CD14-positive monocyte (primary cell): ENCODE results near the gene MRPL9. TPM values are rescaled to one million over a fixed set of nuclear protein-coding genes. Genes with fewer than 3 reads are reported as not detected.

Experiments used
- DNase-seq, 3 donors: peaks; one replicate each; pipeline ENCODE4 v3.0.0-alpha.2; 2011 to 2022
- H2AFZ ChIP-seq: 2 replicates; pipeline ENCODE4 v1.6.0; 2012; ENCODE audit warnings: mild to moderate bottlenecking, low read depth, low read length, inconsistent platforms; ENCODE audit not compliant: insufficient read depth, poor library complexity, severe bottlenecking
- H3K27ac ChIP-seq, 2 donors: 1 replicate in 1 of 2; 2 replicates in 1 of 2; pipeline ENCODE4 v1.5.1; 2012 to 2013; ENCODE audit warnings: low read length in 2 of 2, control low read depth in 1 of 2, inconsistent platforms in 1 of 2, low read depth in 1 of 2, mild to moderate bottlenecking in 1 of 2
- H3K27me3 ChIP-seq, 2 donors: one replicate each; pipeline versions ENCODE4 v1.6.0 to v1.6.1; 2011 to 2013; ENCODE audit warnings: low read length in 2 of 2; ENCODE audit not compliant: control insufficient read depth in 2 of 2, insufficient read depth in 2 of 2
- H3K36me3 ChIP-seq, 2 donors: replicated peaks in 1 of 2; 1 replicate in 1 of 2; 2 replicates in 1 of 2; pipeline versions ENCODE4 v1.5.1 to v1.6.1; 2012 to 2013; ENCODE audit warnings: low read length in 2 of 2, control low read depth in 1 of 2, inconsistent platforms in 1 of 2, mild to moderate bottlenecking in 1 of 2; ENCODE audit not compliant: insufficient read depth in 2 of 2, control insufficient read depth in 1 of 2
- H3K4me1 ChIP-seq, 2 donors: 1 replicate in 1 of 2; 2 replicates in 1 of 2; pipeline versions ENCODE4 v1.5.1 to v1.6.1; 2012 to 2013; ENCODE audit warnings: low read length in 2 of 2, control low read depth in 1 of 2, inconsistent platforms in 1 of 2, mild to moderate bottlenecking in 1 of 2, moderate library complexity in 1 of 2; ENCODE audit not compliant: insufficient read depth in 2 of 2, control insufficient read depth in 1 of 2
- H3K4me2 ChIP-seq: replicated peaks from 2 replicates; pipeline ENCODE3; 2012; ENCODE audit warnings: low read length, moderate library complexity, mild to moderate bottlenecking; ENCODE audit not compliant: poor library complexity, severe bottlenecking; ENCODE audit errors: extremely low read depth
- H3K4me3 ChIP-seq, 3 experiments: fragments of 200-600 bp in 1 of 3; sonication (generic) in 1 of 3; replicated peaks in 1 of 3; 1 replicate in 2 of 3; 2 replicates in 1 of 3; pipeline ENCODE4 v1.5.1; 2011 to 2013; ENCODE audit warnings: low read length in 3 of 3, mild to moderate bottlenecking in 3 of 3, control low read depth in 2 of 3, low read depth in 2 of 3, inconsistent platforms in 1 of 3, moderate library complexity in 1 of 3
- H3K79me2 ChIP-seq: 2 replicates; pipeline ENCODE4 v1.6.0; 2012; ENCODE audit warnings: mild to moderate bottlenecking, control low read depth, inconsistent platforms, low read length, moderate library complexity; ENCODE audit not compliant: insufficient read depth
- H3K9ac ChIP-seq: 2 replicates; pipeline ENCODE4 v1.6.0; 2017; ENCODE audit warnings: low read length, mild to moderate bottlenecking; ENCODE audit not compliant: insufficient read depth, poor library complexity, severe bottlenecking
- H3K9me3 ChIP-seq, 2 donors: replicated peaks in 1 of 2; 1 replicate in 1 of 2; 2 replicates in 1 of 2; pipeline versions ENCODE4 v1.5.1 to v1.6.1; 2012 to 2013; ENCODE audit warnings: low read length in 2 of 2, control low read depth in 1 of 2; ENCODE audit not compliant: control insufficient read depth in 1 of 2, insufficient read depth in 1 of 2
- H4K20me1 ChIP-seq: 2 replicates; pipeline ENCODE4 v1.6.0; 2012; ENCODE audit warnings: mild to moderate bottlenecking, low read length, control low read depth, moderate library complexity; ENCODE audit not compliant: insufficient read depth
- H3K27ac Mint-ChIP-seq, 7 donors: one replicate each; pipeline ENCODE4 v1.8.0; 2020; ENCODE audit warnings: mild to moderate bottlenecking in 7 of 7, mixed read lengths in 7 of 7, moderate library complexity in 6 of 7, inconsistent platforms in 2 of 7
- H3K27me3 Mint-ChIP-seq, 3 donors: one replicate each; pipeline ENCODE4 v1.8.0; 2021 to 2022; ENCODE audit warnings: low read depth in 3 of 3, mild to moderate bottlenecking in 3 of 3, mixed read lengths in 3 of 3, moderate library complexity in 3 of 3, inconsistent platforms in 1 of 3
- H3K36me3 Mint-ChIP-seq, 2 donors: one replicate each; pipeline ENCODE4 v1.8.0; 2020; ENCODE audit warnings: mixed read lengths in 2 of 2, inconsistent platforms in 1 of 2, mild to moderate bottlenecking in 1 of 2
- H3K4me1 Mint-ChIP-seq: one replicate; pipeline ENCODE4 v1.8.0; 2020; ENCODE audit warnings: mild to moderate bottlenecking, mixed read lengths
- H3K4me3 Mint-ChIP-seq, 2 donors: one replicate each; pipeline ENCODE4 v1.8.0; 2020; ENCODE audit warnings: mild to moderate bottlenecking in 2 of 2, mixed read lengths in 2 of 2, moderate library complexity in 1 of 2
- H3K9me3 Mint-ChIP-seq, 7 donors: one replicate each; pipeline ENCODE4 v1.8.0; 2020 to 2022; ENCODE audit warnings: mixed read lengths in 7 of 7, mild to moderate bottlenecking in 6 of 7, moderate library complexity in 6 of 7, inconsistent platforms in 2 of 7
- WGBS: methylation state at CpG from one replicate; pipeline ENCODE4 v1.1.5; 2013; ENCODE audit warnings: missing lambda C conversion rate; ENCODE audit not compliant: insufficient coverage; 5-methylcytosine and 5-hydroxymethylcytosine counted together
- intact Hi-C, 2 donors: fragments of 100-400 bp; cut with micrococcal nuclease; formaldehyde crosslinking; loops; one replicate each; pipeline versions ENCODE4 v1.15.0 to v1.15.1; 2023
- polyA plus RNA-seq, 3 donors: library from polyadenylated mRNA; depleted of rRNA in 1 of 3; unstranded in 2 of 3; stranded (reverse) in 1 of 3; fragments of 300-500 nt in 2 of 3; fragments of >200 nt in 1 of 3; fragmentation: Illumina TruSeq in 2 of 3; gene quantifications; 1 replicate in 2 of 3; 2 replicates in 1 of 3; pipeline ENCODE4 v1.2.3, GENCODE V29; 2012 to 2021
- TF ChIP-seq, protein P1 (sequence below): fragments of 200-600 bp; IDR thresholded peaks from one replicate; pipeline ENCODE4 v1.8.0; 2022; ENCODE audit warnings: antibody characterized with exemption, mild to moderate bottlenecking

Gene MRPL9
- polyA plus RNA-seq, 3 donors = 25.6 to 56.6 (median 56.4) TPM

DNA sequence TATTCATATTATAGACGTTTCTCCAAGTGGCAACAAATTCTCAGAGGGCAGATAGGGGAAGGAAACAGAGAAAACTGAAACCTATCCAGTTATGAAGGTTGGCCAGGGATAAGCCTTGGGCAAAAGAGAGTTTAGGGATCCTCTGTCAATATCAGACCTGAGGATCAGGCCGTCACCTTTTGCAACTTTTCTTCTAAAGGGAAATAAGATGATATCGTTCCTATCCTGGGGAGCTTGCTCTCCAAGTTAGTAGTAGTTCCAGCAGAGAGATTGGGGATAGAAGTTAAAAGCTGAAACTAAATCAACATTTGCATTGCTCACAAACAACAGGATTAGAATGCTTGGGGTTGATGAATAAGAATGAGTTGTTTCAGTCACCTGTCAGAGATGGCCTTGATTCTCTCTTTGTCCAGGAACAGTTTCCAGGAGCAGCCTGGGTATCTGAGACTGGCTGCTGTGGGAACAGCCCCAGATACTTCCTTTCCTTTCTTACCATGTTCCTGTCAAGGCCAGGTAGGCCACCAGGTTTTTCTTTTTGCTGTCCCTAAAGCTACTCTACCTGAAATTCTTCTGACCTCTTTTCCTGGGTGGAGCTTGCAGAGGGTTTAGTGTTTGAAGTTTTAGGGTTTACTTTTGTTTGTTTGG, 39.4 kb downstream of the MRPL9 start:
- Histone ChIP-seq H4K20me1 (no peaks in the 10 kb centered on the region), H3K4me2 (no peak overlapping the region), H3K4me3 (no peak overlapping the region), H3K27me3 (peaks cover 28 to 46% of the 10 kb centered on the region in 2 donors), H3K36me3 (no peaks in the 10 kb centered on the region), H3K9ac (no peak overlapping the region), H2AFZ (no peak overlapping the region), H3K4me1 (peaks cover 18 to 22% of the 10 kb centered on the region in 2 donors), H3K9me3 (no peaks in the 10 kb centered on the region), H3K27ac (no peak overlapping the region), H3K79me2 (no peaks in the 10 kb centered on the region)
- Mint-ChIP-seq H3K27ac (no peak overlapping the region), H3K4me1 (peaks cover 23% of the 10 kb centered on the region), H3K27me3 (peaks cover 55 to 67% (median 62%) of the 10 kb centered on the region in 3 donors), H3K36me3 (no peaks in the 10 kb centered on the region), H3K4me3 (peak overlapping the region in 1 of 2 donors; percentile 87), H3K9me3 (peaks cover 0 to 4% (median 0%) of the 10 kb centered on the region in 7 donors)
- WGBS = 71% methylated on average over 1 of the region's 3 CpGs
- TF ChIP-seq, protein P1, sequence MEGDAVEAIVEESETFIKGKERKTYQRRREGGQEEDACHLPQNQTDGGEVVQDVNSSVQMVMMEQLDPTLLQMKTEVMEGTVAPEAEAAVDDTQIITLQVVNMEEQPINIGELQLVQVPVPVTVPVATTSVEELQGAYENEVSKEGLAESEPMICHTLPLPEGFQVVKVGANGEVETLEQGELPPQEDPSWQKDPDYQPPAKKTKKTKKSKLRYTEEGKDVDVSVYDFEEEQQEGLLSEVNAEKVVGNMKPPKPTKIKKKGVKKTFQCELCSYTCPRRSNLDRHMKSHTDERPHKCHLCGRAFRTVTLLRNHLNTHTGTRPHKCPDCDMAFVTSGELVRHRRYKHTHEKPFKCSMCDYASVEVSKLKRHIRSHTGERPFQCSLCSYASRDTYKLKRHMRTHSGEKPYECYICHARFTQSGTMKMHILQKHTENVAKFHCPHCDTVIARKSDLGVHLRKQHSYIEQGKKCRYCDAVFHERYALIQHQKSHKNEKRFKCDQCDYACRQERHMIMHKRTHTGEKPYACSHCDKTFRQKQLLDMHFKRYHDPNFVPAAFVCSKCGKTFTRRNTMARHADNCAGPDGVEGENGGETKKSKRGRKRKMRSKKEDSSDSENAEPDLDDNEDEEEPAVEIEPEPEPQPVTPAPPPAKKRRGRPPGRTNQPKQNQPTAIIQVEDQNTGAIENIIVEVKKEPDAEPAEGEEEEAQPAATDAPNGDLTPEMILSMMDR = no peak
- no peak for DNase-seq
- intact Hi-C loops = no loop called here

DNA sequence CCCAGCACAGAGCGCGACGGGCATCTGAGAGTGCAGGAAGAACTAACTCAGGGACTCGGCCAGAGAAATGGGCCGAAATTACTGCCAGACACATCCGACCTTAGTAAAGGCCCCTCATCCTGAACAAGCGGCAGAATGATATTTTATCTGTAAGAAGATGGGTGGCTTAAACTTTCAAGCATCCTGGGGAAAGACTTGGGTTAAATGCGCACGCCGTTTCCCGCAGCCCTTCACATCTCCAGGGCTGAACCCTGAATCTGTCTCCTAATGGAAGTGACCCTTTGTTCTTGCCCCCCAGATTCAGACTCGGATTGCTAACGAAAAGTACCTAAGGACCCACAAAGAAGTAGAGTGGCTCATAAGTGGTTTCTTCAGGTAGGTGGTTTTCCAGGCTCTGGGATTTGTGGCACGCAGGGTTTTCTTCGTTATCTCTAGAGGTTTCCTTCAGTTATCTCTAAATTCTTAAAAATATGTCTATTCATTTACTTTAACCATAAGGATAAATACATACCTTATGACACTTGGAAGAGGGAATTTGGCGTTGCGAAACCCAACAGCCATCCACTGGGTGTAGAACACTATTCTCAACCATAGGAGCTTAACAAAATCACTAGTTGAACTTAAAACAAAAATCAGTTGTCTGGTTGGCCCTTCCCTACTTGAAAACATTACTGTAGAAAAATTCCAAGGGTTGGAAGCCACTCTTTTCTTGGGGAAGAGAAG, 41.3 kb downstream of the MRPL9 start:
- H3K4me1 Mint-ChIP-seq = peaks cover 27% of the 10 kb centered on the region
- no peaks in the 10 kb centered on the region for H4K20me1 ChIP-seq
- peaks cover 47 to 65% of the 10 kb centered on the region in 2 donors for H3K27me3 ChIP-seq
- no peak for DNase-seq
- no peaks in the 10 kb centered on the region for H3K79me2 ChIP-seq
- H2AFZ ChIP-seq = peak overlapping the region; percentile 75
- H3K27ac Mint-ChIP-seq = no peak overlapping the region
- H3K4me1 ChIP-seq = peaks cover 18 to 22% of the 10 kb centered on the region in 2 donors
- TF ChIP-seq, protein P1 = no peak
- no peak overlapping the region for H3K9ac ChIP-seq
- peak overlapping the region; percentile 18 to 81 (median 45) for H3K4me3 ChIP-seq
- H3K36me3 ChIP-seq = no peaks in the 10 kb centered on the region
- peak overlapping the region; percentile 77 to 87 for H3K4me3 Mint-ChIP-seq
- H3K9me3 ChIP-seq = no peaks in the 10 kb centered on the region
- H3K27me3 Mint-ChIP-seq = peaks cover 72 to 83% (median 78%) of the 10 kb centered on the region in 3 donors
- intact Hi-C loops = no loop called here
- H3K27ac ChIP-seq = no peak overlapping the region
- WGBS = 15% methylated on average over 5 of the region's 17 CpGs
- H3K36me3 Mint-ChIP-seq = peaks cover 2 to 3% of the 10 kb centered on the region in 2 donors
- H3K9me3 Mint-ChIP-seq = peaks cover 0 to 11% (median 2%) of the 10 kb centered on the region in 7 donors
- peak overlapping the region; percentile 96 for H3K4me2 ChIP-seq
